ENCODE measurements around the gene RTKN.

GRCh38 chr2:74406035-74406434 is 35.7 kb downstream of the RTKN start:
- no peak for TF ChIP-seq POLR2A (IDR thresholded peaks at IDR 0.05)
- TF ChIP-seq CTCF (IDR thresholded peaks at IDR 0.05), result no peak
